ENCODE results near the gene DNAH5. TPM values are rescaled to one million over a fixed set of nuclear protein-coding genes. Genes with fewer than 3 reads are reported as not detected.

DNAH5 gene
- total and polyA plus RNA-seq, 2 donors (not counting 3 experiments of a cell fraction or from before 2014, with no cell fraction given) = 0.23 to 1.7 TPM

DNA sequence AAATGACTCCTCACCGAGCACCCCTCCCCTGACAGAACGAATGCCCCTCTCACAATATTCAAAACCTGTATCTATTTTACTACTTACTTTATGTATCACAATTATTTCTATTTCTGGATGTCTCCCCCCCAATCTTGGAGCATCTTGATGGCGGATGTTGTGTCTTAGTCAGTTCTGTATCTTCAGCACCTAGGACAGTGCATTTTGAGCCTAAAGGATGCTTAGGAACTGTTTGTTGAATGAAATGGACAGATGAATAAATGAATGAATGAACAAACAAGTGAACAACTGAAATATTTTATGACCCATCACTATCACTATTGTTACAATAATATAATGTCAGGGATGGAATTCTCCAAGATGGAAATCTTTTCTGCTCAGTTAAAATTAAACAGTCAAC, 295.7 kb downstream of the DNAH5 start:
- DNase-seq (ENCODE audit: low read depth, low spot score) (no peak), FAIRE-seq (no peak)
- Histone ChIP-seq H3K79me2 (ENCODE audit: control insufficient read depth, insufficient read depth, low read length) (no peaks in the 10 kb centered on the region), H3K4me1 (ENCODE audit: control insufficient read depth, extremely low read depth, insufficient read depth, low read length) (no peaks in the 10 kb centered on the region), H3K27ac (ENCODE audit: insufficient read depth, low read depth, low read length) (no peak overlapping the region), H4K20me1 (replicated peaks; ENCODE audit: control insufficient read depth, extremely low read depth, insufficient read depth, low read length) (no peaks in the 10 kb centered on the region), H3K9ac (replicated peaks; ENCODE audit: extremely low read depth, insufficient read depth, low read length) (no peak overlapping the region), H3K4me2 (ENCODE audit: insufficient read depth, low read length) (no peak overlapping the region), H3K4me3 (replicated peaks in 1 of 3; ENCODE audit: insufficient read depth in 1 of 3, low read depth in 1 of 3, low read length in 3 of 3) (no peak overlapping the region), H3K9me1 (replicated peaks; ENCODE audit: control insufficient read depth, extremely low read depth, insufficient read depth, low read length) (no peaks in the 10 kb centered on the region), H3K27me3 (ENCODE audit: control insufficient read depth in 2 of 2, insufficient read depth in 2 of 2, low read length in 2 of 2) (no peaks in the 10 kb centered on the region), H2AFZ (ENCODE audit: low read depth, low read length) (no peak overlapping the region), H3K9me3 (replicated peaks; ENCODE audit: control insufficient read depth, insufficient read depth, low read length) (no peaks in the 10 kb centered on the region), H3K36me3 (ENCODE audit: control insufficient read depth in 2 of 2, extremely low read depth in 1 of 2, insufficient read depth in 2 of 2, low read length in 2 of 2) (no peaks in the 10 kb centered on the region)
- dilution Hi-C loops (cut with MboI; ENCODE audit: extremely low pct_ligation_motif_present, low sequenced_read_pairs) (no loop called here), intact Hi-C loops (cut with micrococcal nuclease) (no loop called here)
- no TSS peak for BruUV-seq (replicated peaks)
- no peak for TF ChIP-seq FOS (IDR thresholded peaks at IDR 0.05; ENCODE audit: borderline replicate concordance, insufficient read depth, low read length)
- TF ChIP-seq MYC (IDR thresholded peaks at IDR 0.05; ENCODE audit: low read depth, low read length) = no peak
- TF ChIP-seq, protein P1, sequence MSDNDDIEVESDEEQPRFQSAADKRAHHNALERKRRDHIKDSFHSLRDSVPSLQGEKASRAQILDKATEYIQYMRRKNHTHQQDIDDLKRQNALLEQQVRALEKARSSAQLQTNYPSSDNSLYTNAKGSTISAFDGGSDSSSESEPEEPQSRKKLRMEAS (IDR thresholded peaks at IDR 0.05; ENCODE audit: insufficient read depth, insufficient read length) = no peak
- TF ChIP-seq CTCF (IDR thresholded peaks at IDR 0.05; ENCODE audit: extremely low read depth in 1 of 2, insufficient read depth in 1 of 2, low read depth in 1 of 2, low read length in 2 of 2) = no peak
- no peak for TF ChIP-seq POLR2A (IDR thresholded peaks at IDR 0.05; ENCODE audit: low read depth, low read length)
- no peak for TF ChIP-seq EZH2 (IDR thresholded peaks at IDR 0.05; ENCODE audit: borderline replicate concordance, low read depth, low read length, severe bottlenecking)
- no peak for TF ChIP-seq JUN (IDR thresholded peaks at IDR 0.05; ENCODE audit: borderline replicate concordance, insufficient read depth, insufficient read length, low read depth)
- TF ChIP-seq GATA2 (IDR thresholded peaks at IDR 0.05; ENCODE audit: insufficient read depth, insufficient read length, low read depth, low read length) = no peak
- no peak for TF ChIP-seq POLR2AphosphoS5 (IDR thresholded peaks at IDR 0.05; ENCODE audit: insufficient read depth, low read depth, low read length)
- POLR2A ChIA-PET = no interaction called here
- CTCF ChIA-PET = no interaction called here

Data from endothelial cell of umbilical vein (primary cell).